GM23338 (cell line): ENCODE data around the gene WDR49. TPM values are rescaled to one million over a fixed set of nuclear protein-coding genes. Genes with fewer than 3 reads are reported as not detected.

Source experiments
- CREB1 ChIP-seq: fragments of 250-450 bp; sonication (Bioruptor Pico); IDR thresholded peaks from 2 replicates; pipeline ENCODE4 v1.5.0; 2020; ENCODE audit warnings: low read depth, mild to moderate bottlenecking, moderate library complexity
- CTCF ChIP-seq, 2 experiments: fragments of 200-600 bp in 1 of 2; sonication (generic) in 1 of 2; conservative IDR thresholded peaks; 2 replicates each; pipeline versions ENCODE4 v1.5.1 to v1.6.1; 2016 to 2017; ENCODE audit warnings: antibody characterized with exemption in 2 of 2, low read depth in 2 of 2, mild to moderate bottlenecking in 2 of 2, moderate library complexity in 1 of 2
- EZH2 ChIP-seq: fragments of 200-600 bp; sonication (generic); IDR thresholded peaks from one replicate; pipeline ENCODE4 v1.8.0; 2017; ENCODE audit warnings: antibody characterized with exemption, mild to moderate bottlenecking, low read depth; ENCODE audit not compliant: unreplicated experiment
- EZH2phosphoT487 ChIP-seq: fragments of 200-600 bp; sonication (generic); IDR thresholded peaks from one replicate; pipeline ENCODE4 v1.8.1; 2018; ENCODE audit warnings: antibody characterized with exemption; ENCODE audit not compliant: unreplicated experiment
- JUNB ChIP-seq: IDR thresholded peaks from one replicate; pipeline ENCODE4 v1.6.1; 2016; ENCODE audit warnings: antibody characterized with exemption; ENCODE audit not compliant: unreplicated experiment
- NANOG ChIP-seq: IDR thresholded peaks from 2 replicates; pipeline ENCODE4 v1.6.1; 2016; ENCODE audit warnings: antibody characterized with exemption, borderline replicate concordance
- POLR2AphosphoS5 ChIP-seq: IDR thresholded peaks from 2 replicates; pipeline ENCODE4 v1.6.1; 2016; ENCODE audit warnings: antibody characterized with exemption, low read depth
- STAT1 ChIP-seq: IDR thresholded peaks from one replicate; pipeline ENCODE4 v1.6.1; 2016; ENCODE audit warnings: antibody characterized with exemption; ENCODE audit not compliant: unreplicated experiment
- ZNF331 ChIP-seq: fragments of 250-450 bp; sonication (Bioruptor Pico); IDR thresholded peaks from 2 replicates; pipeline ENCODE4 v1.5.0; 2020; ENCODE audit warnings: low read depth, mild to moderate bottlenecking, moderate library complexity
- polyA plus RNA-seq: library from polyadenylated mRNA; unstranded; fragments of >200 nt; fragmentation: Nextera tagmentation; extraction: Ambion mirVana; gene quantifications from 2 replicates; pipeline ENCODE4 v1.2.1, GENCODE V29; 2016
- total RNA-seq: library from RNA; depleted of rRNA; stranded (reverse); fragments of >200 nt; shearing (Covaris generic); gene quantifications from 2 replicates; pipeline ENCODE4 v1.2.3, GENCODE V29; 2014
- TF ChIP-seq, protein P1 (sequence below): fragments of 250-450 bp; sonication (Bioruptor Pico); IDR thresholded peaks from 2 replicates; pipeline ENCODE4 v1.5.0; 2020; ENCODE audit warnings: mild to moderate bottlenecking, moderate library complexity
- TF ChIP-seq, protein P2 (sequence below): IDR thresholded peaks from one replicate; pipeline ENCODE4 v1.6.1; 2018; ENCODE audit warnings: antibody characterized with exemption; ENCODE audit not compliant: unreplicated experiment

The WDR49 gene
- total and polyA plus RNA-seq, 2 experiments from 2014 or later, result 1.4 to 1.9 TPM

- TF ChIP-seq, protein P1, sequence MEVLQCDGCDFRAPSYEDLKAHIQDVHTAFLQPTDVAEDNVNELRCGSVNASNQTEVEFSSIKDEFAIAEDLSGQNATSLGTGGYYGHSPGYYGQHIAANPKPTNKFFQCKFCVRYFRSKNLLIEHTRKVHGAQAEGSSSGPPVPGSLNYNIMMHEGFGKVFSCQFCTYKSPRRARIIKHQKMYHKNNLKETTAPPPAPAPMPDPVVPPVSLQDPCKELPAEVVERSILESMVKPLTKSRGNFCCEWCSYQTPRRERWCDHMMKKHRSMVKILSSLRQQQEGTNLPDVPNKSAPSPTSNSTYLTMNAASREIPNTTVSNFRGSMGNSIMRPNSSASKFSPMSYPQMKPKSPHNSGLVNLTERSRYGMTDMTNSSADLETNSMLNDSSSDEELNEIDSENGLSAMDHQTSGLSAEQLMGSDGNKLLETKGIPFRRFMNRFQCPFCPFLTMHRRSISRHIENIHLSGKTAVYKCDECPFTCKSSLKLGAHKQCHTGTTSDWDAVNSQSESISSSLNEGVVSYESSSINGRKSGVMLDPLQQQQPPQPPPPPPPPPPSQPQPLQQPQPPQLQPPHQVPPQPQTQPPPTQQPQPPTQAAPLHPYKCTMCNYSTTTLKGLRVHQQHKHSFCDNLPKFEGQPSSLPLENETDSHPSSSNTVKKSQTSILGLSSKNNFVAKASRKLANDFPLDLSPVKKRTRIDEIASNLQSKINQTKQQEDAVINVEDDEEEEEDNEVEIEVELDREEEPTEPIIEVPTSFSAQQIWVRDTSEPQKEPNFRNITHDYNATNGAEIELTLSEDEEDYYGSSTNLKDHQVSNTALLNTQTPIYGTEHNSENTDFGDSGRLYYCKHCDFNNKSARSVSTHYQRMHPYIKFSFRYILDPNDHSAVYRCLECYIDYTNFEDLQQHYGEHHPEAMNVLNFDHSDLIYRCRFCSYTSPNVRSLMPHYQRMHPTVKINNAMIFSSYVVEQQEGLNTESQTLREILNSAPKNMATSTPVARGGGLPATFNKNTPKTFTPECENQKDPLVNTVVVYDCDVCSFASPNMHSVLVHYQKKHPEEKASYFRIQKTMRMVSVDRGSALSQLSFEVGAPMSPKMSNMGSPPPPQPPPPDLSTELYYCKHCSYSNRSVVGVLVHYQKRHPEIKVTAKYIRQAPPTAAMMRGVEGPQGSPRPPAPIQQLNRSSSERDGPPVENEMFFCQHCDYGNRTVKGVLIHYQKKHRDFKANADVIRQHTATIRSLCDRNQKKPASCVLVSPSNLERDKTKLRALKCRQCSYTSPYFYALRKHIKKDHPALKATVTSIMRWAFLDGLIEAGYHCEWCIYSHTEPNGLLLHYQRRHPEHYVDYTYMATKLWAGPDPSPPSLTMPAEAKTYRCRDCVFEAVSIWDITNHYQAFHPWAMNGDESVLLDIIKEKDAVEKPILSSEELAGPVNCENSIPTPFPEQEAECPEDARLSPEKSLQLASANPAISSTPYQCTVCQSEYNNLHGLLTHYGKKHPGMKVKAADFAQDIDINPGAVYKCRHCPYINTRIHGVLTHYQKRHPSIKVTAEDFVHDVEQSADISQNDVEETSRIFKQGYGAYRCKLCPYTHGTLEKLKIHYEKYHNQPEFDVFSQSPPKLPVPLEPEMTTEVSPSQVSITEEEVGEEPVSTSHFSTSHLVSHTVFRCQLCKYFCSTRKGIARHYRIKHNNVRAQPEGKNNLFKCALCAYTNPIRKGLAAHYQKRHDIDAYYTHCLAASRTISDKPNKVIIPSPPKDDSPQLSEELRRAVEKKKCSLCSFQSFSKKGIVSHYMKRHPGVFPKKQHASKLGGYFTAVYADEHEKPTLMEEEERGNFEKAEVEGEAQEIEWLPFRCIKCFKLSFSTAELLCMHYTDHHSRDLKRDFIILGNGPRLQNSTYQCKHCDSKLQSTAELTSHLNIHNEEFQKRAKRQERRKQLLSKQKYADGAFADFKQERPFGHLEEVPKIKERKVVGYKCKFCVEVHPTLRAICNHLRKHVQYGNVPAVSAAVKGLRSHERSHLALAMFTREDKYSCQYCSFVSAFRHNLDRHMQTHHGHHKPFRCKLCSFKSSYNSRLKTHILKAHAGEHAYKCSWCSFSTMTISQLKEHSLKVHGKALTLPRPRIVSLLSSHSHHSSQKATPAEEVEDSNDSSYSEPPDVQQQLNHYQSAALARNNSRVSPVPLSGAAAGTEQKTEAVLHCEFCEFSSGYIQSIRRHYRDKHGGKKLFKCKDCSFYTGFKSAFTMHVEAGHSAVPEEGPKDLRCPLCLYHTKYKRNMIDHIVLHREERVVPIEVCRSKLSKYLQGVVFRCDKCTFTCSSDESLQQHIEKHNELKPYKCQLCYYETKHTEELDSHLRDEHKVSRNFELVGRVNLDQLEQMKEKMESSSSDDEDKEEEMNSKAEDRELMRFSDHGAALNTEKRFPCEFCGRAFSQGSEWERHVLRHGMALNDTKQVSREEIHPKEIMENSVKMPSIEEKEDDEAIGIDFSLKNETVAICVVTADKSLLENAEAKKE (CRISPR knock-in tag), result no peak
- no peak for TF ChIP-seq EZH2phosphoT487
- TF ChIP-seq JUNB, result no peak
- TF ChIP-seq, protein P2, sequence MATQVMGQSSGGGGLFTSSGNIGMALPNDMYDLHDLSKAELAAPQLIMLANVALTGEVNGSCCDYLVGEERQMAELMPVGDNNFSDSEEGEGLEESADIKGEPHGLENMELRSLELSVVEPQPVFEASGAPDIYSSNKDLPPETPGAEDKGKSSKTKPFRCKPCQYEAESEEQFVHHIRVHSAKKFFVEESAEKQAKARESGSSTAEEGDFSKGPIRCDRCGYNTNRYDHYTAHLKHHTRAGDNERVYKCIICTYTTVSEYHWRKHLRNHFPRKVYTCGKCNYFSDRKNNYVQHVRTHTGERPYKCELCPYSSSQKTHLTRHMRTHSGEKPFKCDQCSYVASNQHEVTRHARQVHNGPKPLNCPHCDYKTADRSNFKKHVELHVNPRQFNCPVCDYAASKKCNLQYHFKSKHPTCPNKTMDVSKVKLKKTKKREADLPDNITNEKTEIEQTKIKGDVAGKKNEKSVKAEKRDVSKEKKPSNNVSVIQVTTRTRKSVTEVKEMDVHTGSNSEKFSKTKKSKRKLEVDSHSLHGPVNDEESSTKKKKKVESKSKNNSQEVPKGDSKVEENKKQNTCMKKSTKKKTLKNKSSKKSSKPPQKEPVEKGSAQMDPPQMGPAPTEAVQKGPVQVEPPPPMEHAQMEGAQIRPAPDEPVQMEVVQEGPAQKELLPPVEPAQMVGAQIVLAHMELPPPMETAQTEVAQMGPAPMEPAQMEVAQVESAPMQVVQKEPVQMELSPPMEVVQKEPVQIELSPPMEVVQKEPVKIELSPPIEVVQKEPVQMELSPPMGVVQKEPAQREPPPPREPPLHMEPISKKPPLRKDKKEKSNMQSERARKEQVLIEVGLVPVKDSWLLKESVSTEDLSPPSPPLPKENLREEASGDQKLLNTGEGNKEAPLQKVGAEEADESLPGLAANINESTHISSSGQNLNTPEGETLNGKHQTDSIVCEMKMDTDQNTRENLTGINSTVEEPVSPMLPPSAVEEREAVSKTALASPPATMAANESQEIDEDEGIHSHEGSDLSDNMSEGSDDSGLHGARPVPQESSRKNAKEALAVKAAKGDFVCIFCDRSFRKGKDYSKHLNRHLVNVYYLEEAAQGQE, result no peak
- TF ChIP-seq EZH2, result no peak
- TF ChIP-seq CTCF (conservative IDR thresholded peaks at IDR 0.05; ENCODE audit: low read depth in 2 of 2), result no peak
- no peak for TF ChIP-seq ZNF331 (CRISPR knock-in tag)
- TF ChIP-seq POLR2AphosphoS5, result no peak
- no peak for TF ChIP-seq CREB1 (CRISPR knock-in tag)
- no peak for TF ChIP-seq NANOG
- TF ChIP-seq STAT1, result no peak
These were observed 162.1 kb downstream of the WDR49 start (continued) for GRCh38 chr3:167491621-167492020.
